Measurements from ENCODE around the gene IFNA6.

Gene IFNA6

GRCh38 chr9:21350787-21351186 lies at the start of gene IFNA6:
IFNA6 (minus strand) TSS chr9:21350887; CDS start chr9:21350887, 0 bp downstream.
- no peak within 1 kb of the TSS for H3K4me3 ChIP-seq (ENCODE audit: low read depth, low read length)

DNA sequence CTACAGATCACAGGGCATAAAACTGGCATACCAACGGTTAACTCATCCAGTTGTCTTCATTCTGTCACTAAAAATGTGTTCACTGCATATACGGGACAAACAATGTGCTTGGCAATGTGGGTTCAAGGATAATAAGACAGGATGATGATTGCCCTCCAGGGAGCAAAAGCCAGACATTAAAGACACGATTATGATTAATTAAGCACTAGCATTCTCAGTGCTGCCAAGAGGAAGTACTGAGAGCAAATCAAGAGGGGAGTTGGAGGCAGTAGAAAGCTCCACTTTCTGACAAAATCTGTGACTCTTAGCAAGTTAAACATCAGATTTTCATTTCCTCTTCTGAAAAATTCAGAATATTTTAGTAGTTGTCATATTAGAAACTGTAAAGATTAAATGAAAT lies 49.3 kb upstream of the IFNA6 start:
- DNase-seq (ENCODE audit: low read depth), result no peak
- H3K4me3 ChIP-seq (ENCODE audit: low read depth, low read length), result no peak overlapping the region
- TF ChIP-seq CTCF (conservative IDR thresholded peaks at IDR 0.05; ENCODE audit: low read depth, low read length), result no peak

More at GRCh38 chr9:21350787-21351186, at the start of gene IFNA6:
- DNase-seq (ENCODE audit: low read depth), result no peak
- no peak for TF ChIP-seq CTCF (conservative IDR thresholded peaks at IDR 0.05; ENCODE audit: low read depth, low read length)

GRCh38 chr9:21398955-21399489 lies 48.3 kb upstream of the IFNA6 start:
- H3K4me3 ChIP-seq (ENCODE audit: low read depth, low read length), result no peak overlapping the region
- TF ChIP-seq CTCF (conservative IDR thresholded peaks at IDR 0.05; ENCODE audit: low read depth, low read length), result no peak
- DNase-seq (ENCODE audit: low read depth), result no peak

GRCh38 chr9:21395778-21396717 lies 45.4 kb upstream of the IFNA6 start:
- DNase-seq (ENCODE audit: low read depth), result peak; percentile 34
- TF ChIP-seq CTCF (conservative IDR thresholded peaks at IDR 0.05; ENCODE audit: low read depth, low read length), result peak; percentile 91
- H3K4me3 ChIP-seq (ENCODE audit: low read depth, low read length), result peak overlapping the region; percentile 57

DNA sequence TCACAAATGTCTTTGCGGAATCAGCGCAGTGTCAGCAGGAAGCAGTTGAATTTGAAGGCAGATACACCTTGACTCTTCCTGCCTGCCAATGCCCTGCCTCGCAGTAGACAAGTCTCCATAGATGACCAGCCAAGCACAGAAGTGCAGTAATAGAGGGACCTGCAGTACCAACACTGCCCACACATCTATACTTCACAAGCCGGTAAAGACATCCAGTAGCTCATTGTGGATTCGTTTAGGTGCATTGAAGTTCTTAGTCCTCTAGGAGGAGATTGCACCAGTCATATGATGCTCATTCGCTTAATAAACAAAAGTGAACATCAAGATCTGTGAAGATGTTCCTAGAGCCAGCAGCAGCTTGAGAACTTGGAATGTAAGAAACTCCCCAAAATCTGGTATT lies 41.6 kb upstream of the IFNA6 start:
- H3K4me3 ChIP-seq (ENCODE audit: low read depth, low read length), result no peak overlapping the region
- peak; percentile 35 for TF ChIP-seq CTCF (conservative IDR thresholded peaks at IDR 0.05; ENCODE audit: low read depth, low read length)
- peak; percentile 36 for DNase-seq (ENCODE audit: low read depth)

DNA sequence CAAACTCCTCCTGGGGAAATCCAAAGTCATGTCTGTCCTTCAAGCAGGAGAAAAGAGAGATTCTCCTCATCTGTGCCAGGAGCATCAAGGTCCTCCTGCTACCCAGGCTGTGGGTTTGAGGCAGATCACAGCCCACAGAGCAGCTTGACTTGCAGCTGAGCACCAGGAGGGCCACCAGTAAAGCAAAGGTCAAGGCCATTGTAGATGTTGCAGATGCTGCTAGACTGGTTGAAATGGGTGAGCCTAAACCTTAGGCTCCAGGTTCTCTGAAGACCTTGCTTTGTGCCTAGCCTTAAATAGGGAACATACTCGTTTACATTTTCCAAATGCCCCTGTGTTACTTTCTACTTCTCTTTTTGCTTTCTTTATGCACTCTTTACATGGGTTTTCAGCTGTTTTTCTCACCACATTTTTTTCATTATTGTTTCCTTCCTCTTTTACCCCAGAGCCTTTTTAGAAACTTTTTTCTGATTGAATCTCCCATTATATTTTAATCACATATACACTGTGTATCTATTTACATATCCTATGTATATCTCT lies 34.5 kb upstream of the IFNA6 start, which contains the start of gene IFNA2:
Gene IFNA2 (minus strand): TSS at position 268 of the 540 bp plus-strand sequence. CDS start 69 bp downstream, at position 199.
- no peak for TF ChIP-seq CTCF (conservative IDR thresholded peaks at IDR 0.05; ENCODE audit: low read depth, low read length)
- H3K4me3 ChIP-seq (ENCODE audit: low read depth, low read length), result no peak within 1 kb of the TSS
- no peak for DNase-seq (ENCODE audit: low read depth)
